ENCODE results near the gene IRAG1.

- TF ChIP-seq CTCF (conservative IDR thresholded peaks at IDR 0.05; ENCODE audit: low read depth in 2 of 2) = no peak
- TF ChIP-seq STAT1 (IDR thresholded peaks at IDR 0.05; ENCODE audit: unreplicated experiment) = no peak
- no peak for TF ChIP-seq CREB1 (CRISPR knock-in tag; IDR thresholded peaks at IDR 0.05; ENCODE audit: low read depth)
- TF ChIP-seq EZH2 (IDR thresholded peaks at IDR 0.05; ENCODE audit: low read depth, unreplicated experiment) = no peak
- no peak for TF ChIP-seq REST (IDR thresholded peaks at IDR 0.05; ENCODE audit: unreplicated experiment)
- TF ChIP-seq POLR2AphosphoS5 (IDR thresholded peaks at IDR 0.05; ENCODE audit: low read depth) = no peak
- no peak for TF ChIP-seq JUNB (IDR thresholded peaks at IDR 0.05; ENCODE audit: unreplicated experiment)
- no peak for TF ChIP-seq ZNF331 (CRISPR knock-in tag; IDR thresholded peaks at IDR 0.05; ENCODE audit: low read depth)
- TF ChIP-seq EZH2phosphoT487 (IDR thresholded peaks at IDR 0.05; ENCODE audit: unreplicated experiment) = no peak
- TF ChIP-seq NANOG (IDR thresholded peaks at IDR 0.05; ENCODE audit: borderline replicate concordance) = no peak
- TF ChIP-seq ETS1 (IDR thresholded peaks at IDR 0.05) = no peak
- no peak for TF ChIP-seq ZNF462 (CRISPR knock-in tag; IDR thresholded peaks at IDR 0.05)
These were observed 37.5 kb downstream of the IRAG1 start for GRCh38 chr11:10655943-10656576.
